ENCODE results near the gene TBXA2R.

GRCh38 chr19:3557461-3558248, 49.0 kb downstream of the TBXA2R start, which contains the start of gene MFSD12:
- TF ChIP-seq CTCF (IDR thresholded peaks at IDR 0.05) (no peak), POLR2AphosphoS5 (IDR thresholded peaks at IDR 0.05) (peak; percentile 88 to 89 (median 88))

Data from transverse colon (tissue), 4 donors.